SK-N-SH (cell line): Measurements from ENCODE around the gene OPTC. TPM values are rescaled to one million over a fixed set of nuclear protein-coding genes. Genes with fewer than 3 reads are reported as not detected.

Source experiments
- CTCF ChIA-PET: fragments of 300-600, 350-600 bp; formaldehyde crosslinking; extraction: SDS; loops from one replicate; lab custom pipeline; 2021; lab: Yijun Ruan, JAX
- POLR2A ChIA-PET: fragments of 350-600 bp; sonication (Branson Sonifier 250); formaldehyde crosslinking; extraction: SDS; loops from one replicate; lab custom pipeline; 2020; ENCODE audit warnings: antibody characterized with exemption, inconsistent platforms; lab: Yijun Ruan, JAX
- DNase-seq: peaks from one replicate; pipeline ENCODE4 v3.0.0; 2012
- H2AFZ ChIP-seq: fragments of 200-600 bp; sonication (generic); 2 replicates; pipeline ENCODE4 v1.8.1; 2016; ENCODE audit warnings: antibody characterized with exemption, mild to moderate bottlenecking, low read depth
- H3F3A ChIP-seq: fragments of 200-600 bp; sonication (generic); replicated peaks from 2 replicates; pipeline ENCODE3; 2016; ENCODE audit warnings: antibody characterized with exemption, mild to moderate bottlenecking; ENCODE audit not compliant: insufficient read depth
- H3K27ac ChIP-seq, 2 experiments: fragments of 200-500 bp in 1 of 2; fragments of 200-600 bp in 1 of 2; sonication (Bioruptor generic) in 1 of 2; sonication (generic), shearing (Covaris generic) in 1 of 2; 2 replicates each; pipeline versions ENCODE4 v1.5.1 to v1.6.1; 2014 to 2016; ENCODE audit warnings: low read depth in 2 of 2, inconsistent platforms in 1 of 2, low read length in 1 of 2, mild to moderate bottlenecking in 1 of 2, mixed read lengths in 1 of 2
- H3K27me3 ChIP-seq: fragments of 200-600 bp; sonication (generic), shearing (Covaris generic); 2 replicates; pipeline ENCODE4 v1.6.1; 2016; ENCODE audit warnings: mixed run types; ENCODE audit not compliant: insufficient read depth
- H3K36me3 ChIP-seq, 2 experiments: fragments of 200-500 bp in 1 of 2; fragments of 200-600 bp in 1 of 2; sonication (Bioruptor generic) in 1 of 2; sonication (generic) in 1 of 2; replicated peaks in 1 of 2; 2 replicates each; pipeline versions ENCODE3 to v1.5.1; 2014 to 2016; ENCODE audit warnings: low read length in 1 of 2, mild to moderate bottlenecking in 1 of 2; ENCODE audit not compliant: insufficient read depth in 2 of 2, control insufficient read depth in 1 of 2
- H3K4me1 ChIP-seq, 2 experiments: fragments of 200-500 bp in 1 of 2; fragments of 200-600 bp in 1 of 2; sonication (Bioruptor generic) in 1 of 2; sonication (generic), shearing (Covaris generic) in 1 of 2; 2 replicates each; pipeline versions ENCODE4 v1.5.1 to v1.6.1; 2014 to 2016; ENCODE audit warnings: low read depth in 1 of 2, low read length in 1 of 2, mixed run types in 1 of 2; ENCODE audit not compliant: insufficient read depth in 2 of 2, control insufficient read depth in 1 of 2
- H3K4me2 ChIP-seq: fragments of 200-600 bp; sonication (generic), shearing (Covaris generic); 2 replicates; pipeline ENCODE4 v1.6.1; 2017; ENCODE audit warnings: mixed run types
- H3K4me3 ChIP-seq, 2 experiments: fragments of 200-500 bp in 1 of 2; fragments of 200-600 bp in 1 of 2; sonication (Bioruptor generic) in 1 of 2; sonication (generic), shearing (Covaris generic) in 1 of 2; 2 replicates each; pipeline versions ENCODE4 v1.5.1 to v1.8.1; 2014 to 2016; ENCODE audit warnings: low read depth in 2 of 2, inconsistent platforms in 1 of 2, low read length in 1 of 2, mild to moderate bottlenecking in 1 of 2, mixed read lengths in 1 of 2, moderate library complexity in 1 of 2
- H3K79me2 ChIP-seq: fragments of 200-600 bp; sonication (generic); 2 replicates; pipeline ENCODE4 v1.8.1; 2017; ENCODE audit warnings: mild to moderate bottlenecking; ENCODE audit not compliant: insufficient read depth
- H3K9ac ChIP-seq: fragments of 200-600 bp; sonication (generic); 2 replicates; pipeline ENCODE4 v1.6.1; 2017; ENCODE audit warnings: mixed run types
- H3K9me2 ChIP-seq: fragments of 200-600 bp; sonication (generic); 2 replicates; pipeline ENCODE4 v1.6.1; 2017; ENCODE audit warnings: mixed run types
- H3K9me3 ChIP-seq: fragments of 200-600 bp; sonication (generic); 2 replicates; pipeline ENCODE4 v1.6.1; 2017; ENCODE audit warnings: mixed run types, mild to moderate bottlenecking, moderate library complexity
- H4K20me1 ChIP-seq: fragments of 200-600 bp; sonication (generic); 2 replicates; pipeline ENCODE4 v1.6.1; 2017; ENCODE audit warnings: mild to moderate bottlenecking, mixed run types; ENCODE audit not compliant: insufficient read depth
- EZH2phosphoT487 ChIP-seq: fragments of 200-600 bp; sonication (generic); IDR thresholded peaks from 2 replicates; pipeline ENCODE4 v1.6.1; 2017; ENCODE audit warnings: low read depth, mixed run types, mild to moderate bottlenecking, antibody characterized with exemption, moderate library complexity, borderline replicate concordance
- FOXJ3 ChIP-seq: sonication (generic); formaldehyde crosslinking; IDR thresholded peaks from 2 replicates; pipeline ENCODE4 v1.5.1; 2020; ENCODE audit warnings: mild to moderate bottlenecking, missing genetic modification reagents
- JUND ChIP-seq: IDR thresholded peaks from 2 replicates; pipeline ENCODE4 v1.4.0; 2012
- RCOR1 ChIP-seq: fragments of 150-350 bp; IDR thresholded peaks from 2 replicates; pipeline ENCODE4 v1.6.1; 2017; ENCODE audit warnings: antibody characterized with exemption, low read length
- USF2 ChIP-seq: fragments of 150-350 bp; IDR thresholded peaks from 2 replicates; pipeline ENCODE4 v1.6.1; 2017; ENCODE audit warnings: antibody characterized with exemption, low read length, low read depth, borderline replicate concordance
- YY1 ChIP-seq: IDR thresholded peaks from 2 replicates; pipeline ENCODE4 v1.4.0; 2012; ENCODE audit warnings: low read depth, mild to moderate bottlenecking
- ZBTB33 ChIP-seq: IDR thresholded peaks from 2 replicates; pipeline ENCODE4 v1.4.0; 2012; ENCODE audit warnings: low read depth, borderline replicate concordance
- WGBS: methylation state at CpG from one replicate; pipeline ENCODE4 v1.1.6; 2017; ENCODE audit warnings: low lambda C conversion rate; 5-methylcytosine and 5-hydroxymethylcytosine counted together
- polyA plus RNA-seq, 3 experiments: library from polyadenylated mRNA; depleted of rRNA; stranded (reverse); fragments of >200 nt; gene quantifications; 2 replicates each; pipeline ENCODE4 v1.2.3, GENCODE V29; 2012

OPTC gene
- polyA plus RNA-seq, 1 of the 3 experiments (the other 2 are of a cell fraction), result not detected

GRCh38 chr1:203507759-203508158 lies 13.8 kb downstream of the OPTC start:
- H3K4me1 ChIP-seq, result peaks cover 31 to 38% of the 10 kb centered on the region in 2 experiments
- no peaks in the 10 kb centered on the region for H3K9me2 ChIP-seq
- no peak for DNase-seq
- H3K27me3 ChIP-seq, result no peaks in the 10 kb centered on the region
- H3K4me3 ChIP-seq, result no peak overlapping the region
- H3F3A ChIP-seq, result peaks cover 9% of the 10 kb centered on the region
- peak overlapping the region; percentile 60 to 63 for H3K27ac ChIP-seq
- H2AFZ ChIP-seq, result no peak overlapping the region
- ChIA-PET CTCF (interaction anchor here (0.7 to 11.2 kb wide), 11 partner anchors 9 to 240 kb away, joined by 3 to 222 read pairs (median 5); partner anchors contain the start of genes ATP2B4 and OPTC), POLR2A (interaction anchor here (1.9 kb wide), 1 partner anchor 48 kb away, joined by 4 read pairs; no protein-coding TSS in a partner anchor)
- H4K20me1 ChIP-seq, result no peaks in the 10 kb centered on the region
- no peaks in the 10 kb centered on the region for H3K9me3 ChIP-seq
- no peaks in the 10 kb centered on the region for H3K79me2 ChIP-seq
- peak overlapping the region; percentile 8; the same call in 1 of the 2 replicates for H3K9ac ChIP-seq
- H3K4me2 ChIP-seq, result 0 out of 2 replicates have a peak overlapping the region, but pooled peaks have one; percentile 7
- no peaks in the 10 kb centered on the region for H3K36me3 ChIP-seq
- 33% methylated on average over 1 of the region's 1 CpG for WGBS
- no peak for TF ChIP-seq FOXJ3

- H3F3A ChIP-seq, result peaks cover 13% of the 10 kb centered on the region
- DNase-seq, result no peak
- H2AFZ ChIP-seq, result peak overlapping the region; percentile 7; the same call in 1 of the 2 replicates
- no peak overlapping the region; the same call in 1 of the 2 replicates for H3K9ac ChIP-seq
- ChIA-PET POLR2A (interaction anchor here (0.7 to 1.9 kb wide), 2 partner anchors 48 to 143 kb away, joined by 4 read pairs; no protein-coding TSS in a partner anchor), CTCF (interaction anchor here (0.8 to 11.2 kb wide), 12 partner anchors 13 to 241 kb away, joined by 3 to 222 read pairs (median 4); partner anchors contain the start of genes ATP2B4 and OPTC)
- H3K36me3 ChIP-seq, result no peaks in the 10 kb centered on the region
- H3K27me3 ChIP-seq, result no peaks in the 10 kb centered on the region
- no peaks in the 10 kb centered on the region for H3K9me3 ChIP-seq
- 96% methylated on average over 10 of the region's 10 CpGs for WGBS
- peaks cover 38 to 45% of the 10 kb centered on the region in 2 experiments for H3K4me1 ChIP-seq
- H3K4me3 ChIP-seq, result no peak overlapping the region
- peak overlapping the region; percentile 7; the same call in 1 of the 2 replicates for H3K4me2 ChIP-seq
- peaks cover 4% of the 10 kb centered on the region; the same call in 1 of the 2 replicates for H3K79me2 ChIP-seq
- no peaks in the 10 kb centered on the region for H3K9me2 ChIP-seq
- H3K27ac ChIP-seq, result peak overlapping the region; percentile 60 to 63
- H4K20me1 ChIP-seq, result no peaks in the 10 kb centered on the region
- no peak for TF ChIP-seq ZBTB33
- TF ChIP-seq EZH2phosphoT487, result no peak
- TF ChIP-seq USF2, result no peak
- TF ChIP-seq JUND, result no peak
- TF ChIP-seq FOXJ3, result no peak
- no peak for TF ChIP-seq YY1
- TF ChIP-seq RCOR1, result no peak
Observed at GRCh38 chr1:203508463-203509073, 14.6 kb downstream of the OPTC start.
